ENCODE results near the gene DCXR.

- no peak for TF ChIP-seq YY1 (IDR thresholded peaks at IDR 0.05; ENCODE audit: insufficient read depth, insufficient read length)
- TF ChIP-seq ZNF274 (IDR thresholded peaks at IDR 0.05; ENCODE audit: low read depth, low read length) = no peak
Measured at GRCh38 chr17:82045936-82046484, 8.5 kb upstream of the DCXR start.

Measured in NT2/D1 (cell line).